Coronary artery (tissue), 2 donors: ENCODE data around the gene MAP9.

Experiments used
- DNase-seq: peaks from one replicate; pipeline ENCODE4 v3.0.0-alpha.2; 2017; ENCODE audit warnings: low spot score
- H3K27ac ChIP-seq, 2 donors: fragments of 200-600 bp; sonication (generic); one replicate each; pipeline ENCODE4 v1.5.1; 2016 to 2019
- H3K4me3 ChIP-seq: fragments of 200-600 bp; sonication (generic); 2 replicates; pipeline ENCODE4 v1.5.1; 2016; ENCODE audit warnings: mild to moderate bottlenecking, moderate library complexity
- TF ChIP-seq, protein P1 (sequence below): fragments of 200-600 bp; sonication (generic); IDR thresholded peaks from one replicate; pipeline ENCODE4 v1.5.1; 2019; ENCODE audit warnings: antibody characterized with exemption

MAP9 gene

DNA sequence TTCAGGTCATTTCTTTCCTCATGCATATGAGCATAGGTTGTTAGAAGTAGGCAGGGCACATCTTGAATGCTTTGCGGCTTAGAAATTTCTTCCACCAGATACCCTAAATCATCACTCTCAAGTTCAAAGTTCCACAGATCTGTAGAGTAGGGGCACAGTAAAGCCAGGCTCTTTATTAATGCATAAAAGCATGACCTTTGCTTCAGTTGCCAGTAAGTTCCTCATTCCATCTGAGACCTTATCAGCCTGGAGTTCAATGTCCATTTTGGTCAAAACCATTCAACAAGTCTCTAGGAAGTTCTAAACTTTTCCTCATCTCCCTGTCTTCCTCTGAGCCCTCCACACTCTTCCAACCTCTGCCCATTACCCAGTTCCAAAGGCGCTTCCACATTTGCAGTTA is 77.7 kb downstream of the MAP9 start:
- Histone ChIP-seq H3K27ac (no peak overlapping the region), H3K4me3 (no peak overlapping the region)
- DNase-seq: no peak
- TF ChIP-seq, protein P1, sequence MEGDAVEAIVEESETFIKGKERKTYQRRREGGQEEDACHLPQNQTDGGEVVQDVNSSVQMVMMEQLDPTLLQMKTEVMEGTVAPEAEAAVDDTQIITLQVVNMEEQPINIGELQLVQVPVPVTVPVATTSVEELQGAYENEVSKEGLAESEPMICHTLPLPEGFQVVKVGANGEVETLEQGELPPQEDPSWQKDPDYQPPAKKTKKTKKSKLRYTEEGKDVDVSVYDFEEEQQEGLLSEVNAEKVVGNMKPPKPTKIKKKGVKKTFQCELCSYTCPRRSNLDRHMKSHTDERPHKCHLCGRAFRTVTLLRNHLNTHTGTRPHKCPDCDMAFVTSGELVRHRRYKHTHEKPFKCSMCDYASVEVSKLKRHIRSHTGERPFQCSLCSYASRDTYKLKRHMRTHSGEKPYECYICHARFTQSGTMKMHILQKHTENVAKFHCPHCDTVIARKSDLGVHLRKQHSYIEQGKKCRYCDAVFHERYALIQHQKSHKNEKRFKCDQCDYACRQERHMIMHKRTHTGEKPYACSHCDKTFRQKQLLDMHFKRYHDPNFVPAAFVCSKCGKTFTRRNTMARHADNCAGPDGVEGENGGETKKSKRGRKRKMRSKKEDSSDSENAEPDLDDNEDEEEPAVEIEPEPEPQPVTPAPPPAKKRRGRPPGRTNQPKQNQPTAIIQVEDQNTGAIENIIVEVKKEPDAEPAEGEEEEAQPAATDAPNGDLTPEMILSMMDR: no peak
